Fibroblast of lung (primary cell): ENCODE results near the gene EOGT.
A peak's percentile ranks its signal among the peaks of the same experiment; 100 is the strongest.

Source experiments
- EZH2 ChIP-seq: IDR thresholded peaks from 2 replicates; pipeline ENCODE4 v1.5.1; 2012; ENCODE audit warnings: low read length, control low read depth, mild to moderate bottlenecking; ENCODE audit errors: missing control alignments
- TF ChIP-seq, protein P1 (sequence below), 2 donors: IDR thresholded peaks in 1 of 2; conservative IDR thresholded peaks in 1 of 2; 1 replicate in 1 of 2; 2 replicates in 1 of 2; pipeline ENCODE4 v1.5.1; 2011 to 2012; ENCODE audit warnings: low read length in 2 of 2, control low read depth in 1 of 2, inconsistent platforms in 1 of 2, low read depth in 1 of 2, mild to moderate bottlenecking in 1 of 2

DNA sequence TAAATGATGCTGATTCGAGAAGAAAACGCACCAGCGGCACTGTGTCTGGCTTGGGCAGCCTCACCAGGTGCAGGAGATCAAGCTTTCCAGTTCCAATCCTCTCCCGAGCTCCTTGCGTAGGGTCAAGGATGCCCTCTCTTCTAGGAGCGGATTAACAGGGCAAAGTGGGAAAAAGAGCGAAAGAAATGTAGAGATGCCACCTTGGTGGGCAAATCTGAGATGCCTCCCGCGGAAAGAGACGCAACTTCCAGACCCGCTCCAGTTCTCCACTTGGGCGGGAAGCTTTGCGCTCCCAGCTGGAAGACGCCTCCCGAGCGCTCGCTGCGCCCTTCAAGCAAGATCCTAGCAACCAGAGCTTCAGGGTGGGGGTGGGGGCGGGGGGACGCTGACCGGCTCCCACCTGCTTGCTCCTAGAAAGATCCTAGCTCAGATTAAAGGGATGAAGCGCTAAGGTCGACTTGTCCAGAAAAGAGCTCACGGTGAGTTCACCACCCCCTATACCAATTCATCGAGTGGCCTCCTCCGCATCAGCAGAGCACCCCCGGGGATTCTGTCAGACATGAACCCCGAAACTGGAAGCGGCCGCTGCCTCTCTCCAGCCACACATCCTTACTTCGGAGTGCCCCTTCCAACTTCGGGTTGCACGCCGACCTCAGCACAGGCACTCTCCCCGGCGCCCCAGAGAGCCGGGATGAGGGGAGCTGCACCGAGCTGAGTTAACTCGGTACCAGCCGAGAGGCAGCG lies 81.9 kb downstream of the EOGT start:
- TF ChIP-seq, protein P1, sequence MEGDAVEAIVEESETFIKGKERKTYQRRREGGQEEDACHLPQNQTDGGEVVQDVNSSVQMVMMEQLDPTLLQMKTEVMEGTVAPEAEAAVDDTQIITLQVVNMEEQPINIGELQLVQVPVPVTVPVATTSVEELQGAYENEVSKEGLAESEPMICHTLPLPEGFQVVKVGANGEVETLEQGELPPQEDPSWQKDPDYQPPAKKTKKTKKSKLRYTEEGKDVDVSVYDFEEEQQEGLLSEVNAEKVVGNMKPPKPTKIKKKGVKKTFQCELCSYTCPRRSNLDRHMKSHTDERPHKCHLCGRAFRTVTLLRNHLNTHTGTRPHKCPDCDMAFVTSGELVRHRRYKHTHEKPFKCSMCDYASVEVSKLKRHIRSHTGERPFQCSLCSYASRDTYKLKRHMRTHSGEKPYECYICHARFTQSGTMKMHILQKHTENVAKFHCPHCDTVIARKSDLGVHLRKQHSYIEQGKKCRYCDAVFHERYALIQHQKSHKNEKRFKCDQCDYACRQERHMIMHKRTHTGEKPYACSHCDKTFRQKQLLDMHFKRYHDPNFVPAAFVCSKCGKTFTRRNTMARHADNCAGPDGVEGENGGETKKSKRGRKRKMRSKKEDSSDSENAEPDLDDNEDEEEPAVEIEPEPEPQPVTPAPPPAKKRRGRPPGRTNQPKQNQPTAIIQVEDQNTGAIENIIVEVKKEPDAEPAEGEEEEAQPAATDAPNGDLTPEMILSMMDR (conservative IDR thresholded peaks at IDR 0.05 in 1 of 2, IDR thresholded peaks at IDR 0.05 in 1 of 2; ENCODE audit: low read depth in 1 of 2, low read length in 2 of 2): no peak
- peak; percentile 84 for TF ChIP-seq EZH2
